ENCODE results near the gene DLL1.

DLL1 gene

GRCh38 chr6:170281331-170282292 lies 9.3 kb downstream of the DLL1 start:
- no peak for DNase-seq

- DNase-seq, result no peak
These were observed 10.2 kb downstream of the DLL1 start for GRCh38 chr6:170280689-170281045.

- no peak for DNase-seq
These were observed 10.7 kb downstream of the DLL1 start for GRCh38 chr6:170279977-170280688.

- DNase-seq, result no peak
These were observed 11.5 kb downstream of the DLL1 start for GRCh38 chr6:170279426-170279825.

- no peak for DNase-seq
These were observed 12.2 kb downstream of the DLL1 start for GRCh38 chr6:170278743-170279094.

GRCh38 chr6:170277893-170278742 lies 12.8 kb downstream of the DLL1 start:
- no peak for DNase-seq

- no peak for DNase-seq
These were observed 14.4 kb downstream of the DLL1 start for GRCh38 chr6:170276369-170277057.

GRCh38 chr6:170274713-170275560 lies 15.9 kb downstream of the DLL1 start:
- DNase-seq, result no peak

- no peak for DNase-seq
These were observed 17.2 kb downstream of the DLL1 start for GRCh38 chr6:170273681-170274080.

GRCh38 chr6:170273191-170273590 lies 17.7 kb downstream of the DLL1 start:
- DNase-seq, result no peak

GRCh38 chr6:170272341-170273065 lies 18.4 kb downstream of the DLL1 start:
- no peak for DNase-seq

GRCh38 chr6:170271771-170272314 lies 19.0 kb downstream of the DLL1 start:
- no peak for DNase-seq

- DNase-seq, result no peak
These were observed 19.8 kb downstream of the DLL1 start for GRCh38 chr6:170270984-170271593.

- DNase-seq, result no peak
These were observed 20.9 kb downstream of the DLL1 start for GRCh38 chr6:170269846-170270541.

- DNase-seq, result no peak
These were observed 21.6 kb downstream of the DLL1 start for GRCh38 chr6:170269151-170269845.

GRCh38 chr6:170268216-170269129 lies 22.4 kb downstream of the DLL1 start:
- DNase-seq, result no peak

GRCh38 chr6:170267688-170268087 lies 23.2 kb downstream of the DLL1 start:
- no peak for DNase-seq
